A549 treated with dexamethasone at 1 μM for 4 hours (cell line): Measurements from ENCODE around the gene COTL1. TPM values are rescaled to one million over a fixed set of nuclear protein-coding genes. Genes with fewer than 3 reads are reported as not detected.

ENCODE experiments used
- total RNA-seq: library from RNA; stranded (reverse); fragments of 200-300 nt; extraction: Qiagen RNA extraction; gene quantifications from 5 replicates; pipeline ENCODE4 v1.2.3, GENCODE V29; 2022

The COTL1 gene, protein sequence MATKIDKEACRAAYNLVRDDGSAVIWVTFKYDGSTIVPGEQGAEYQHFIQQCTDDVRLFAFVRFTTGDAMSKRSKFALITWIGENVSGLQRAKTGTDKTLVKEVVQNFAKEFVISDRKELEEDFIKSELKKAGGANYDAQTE
- total RNA-seq = 402 to 587 TPM (median 520 TPM) in 5 replicates

DNA sequence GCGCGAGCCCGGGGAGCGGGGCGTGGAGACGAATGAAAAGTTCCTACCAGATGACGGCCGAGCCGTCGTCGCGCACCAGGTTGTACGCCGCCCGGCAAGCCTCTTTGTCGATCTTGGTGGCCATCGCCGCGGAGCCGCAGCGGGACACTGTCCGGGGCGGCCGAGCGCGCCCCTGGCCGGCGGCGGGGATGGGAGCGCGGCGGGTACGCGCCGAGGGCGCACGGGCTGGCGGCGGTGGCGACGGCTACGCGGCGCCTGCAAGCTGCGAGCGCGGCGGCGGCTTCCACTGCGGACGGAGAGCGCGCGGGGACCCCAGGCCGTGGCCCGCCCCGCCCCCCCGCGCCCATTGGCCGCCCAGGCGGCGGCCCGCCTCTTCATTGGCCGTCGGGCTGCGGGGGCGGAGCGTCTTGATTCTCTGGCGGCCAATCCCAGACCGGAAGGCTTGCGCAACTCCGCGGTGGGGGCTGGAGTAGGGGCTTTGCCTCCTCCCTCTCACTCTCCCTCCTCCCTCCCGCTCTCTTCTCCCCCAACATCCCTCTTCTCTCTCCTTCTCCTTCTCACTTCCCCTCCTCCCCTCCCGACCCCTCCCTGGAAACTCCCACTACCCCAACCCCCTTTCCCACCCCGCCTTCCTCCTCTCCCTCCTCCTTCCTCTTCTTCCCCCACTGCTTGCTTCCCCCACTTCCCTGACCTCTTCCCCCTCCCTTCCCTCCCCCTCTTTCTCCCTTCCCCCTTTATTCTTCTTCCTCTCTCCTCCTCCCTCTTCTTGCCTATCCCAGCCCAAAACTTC, at the start of gene COTL1:
Gene COTL1, minus strand, starts transcription at position 288 of the 790 bp plus-strand sequence. Its CDS starts 164 bp downstream, at position 124.

DNA sequence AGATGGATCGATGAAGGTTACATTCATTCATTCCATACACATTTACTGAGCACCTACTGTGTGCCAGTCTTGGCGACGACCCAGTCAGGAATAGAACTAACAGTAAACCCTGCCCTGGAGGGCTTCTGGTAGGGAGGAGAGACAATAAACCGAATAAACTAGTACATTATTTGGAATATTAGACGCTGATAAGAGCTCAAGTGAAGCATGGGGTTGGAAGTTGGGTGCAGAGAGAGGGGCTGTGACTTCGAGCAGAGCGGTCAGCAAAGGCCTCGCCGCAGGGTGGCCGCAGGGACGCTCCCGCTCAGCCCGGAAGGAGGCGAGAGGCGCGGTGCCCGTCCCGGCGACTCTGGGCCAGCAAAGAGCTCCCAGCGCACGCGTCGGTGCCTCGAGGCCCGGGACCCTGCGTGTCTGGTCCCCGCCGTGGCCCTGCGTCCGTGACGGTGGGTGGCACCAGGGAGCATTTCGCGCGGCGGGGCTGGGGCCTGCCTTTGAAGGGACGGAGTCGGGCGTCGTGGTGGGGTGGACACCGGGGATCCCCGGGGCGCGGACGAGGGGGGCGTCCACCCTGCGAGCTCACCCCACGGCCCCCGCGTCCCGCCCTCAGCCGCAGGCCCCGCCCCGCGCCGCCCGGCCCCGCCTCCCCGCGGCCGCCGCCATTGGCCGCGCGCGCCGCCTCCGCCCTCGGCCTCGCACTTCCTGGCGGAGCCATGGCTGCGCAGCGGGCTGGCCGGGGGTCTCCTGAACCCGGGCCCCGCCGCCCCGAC, 30.1 kb upstream of the COTL1 start, which contains the start of gene KLHL36:
Gene KLHL36, plus strand, starts transcription at position 684 of the 767 bp plus-strand sequence. CDS start 2,357 bp downstream, outside the sequence.

Other genes starting within 250 kb of the COTL1 start
- 0.09 to 0.18 TPM (median 0.11 TPM) in 5 replicates for gene ATP2C2, start 249.5 kb downstream of the COTL1 start, total RNA-seq
- 44.5 to 60.1 TPM (median 52.7 TPM) in 5 replicates for gene MEAK7, start 113.4 kb downstream of the COTL1 start, total RNA-seq
- 17.2 to 27.5 TPM (median 23.6 TPM) in 5 replicates for gene KLHL36, start 30.4 kb upstream of the COTL1 start, total RNA-seq
- gene USP10, start 81.9 kb upstream of the COTL1 start, total RNA-seq = 70.7 to 83.7 TPM (median 78.5 TPM) in 5 replicates
- 3.6 to 4.7 TPM (median 4.1 TPM) in 5 replicates for gene CRISPLD2, start 201.9 kb upstream of the COTL1 start, total RNA-seq